HepG2 (cell line): ENCODE measurements around the gene GNG7. TPM values are rescaled to one million over a fixed set of nuclear protein-coding genes. Genes with fewer than 3 reads are reported as not detected.
A peak's percentile ranks its signal among the peaks of the same experiment; 100 is the strongest.

Experiments
- DR1 ChIP-seq: sonication (generic); formaldehyde crosslinking; IDR thresholded peaks from 2 replicates; pipeline ENCODE4 v1.8.0; 2021; ENCODE audit warnings: mild to moderate bottlenecking, missing genetic modification reagents, inconsistent platforms
- MAF1 ChIP-seq: sonication (generic); formaldehyde crosslinking; IDR thresholded peaks from 2 replicates; pipeline ENCODE4 v1.5.0; 2020; ENCODE audit warnings: missing genetic modification reagents, borderline replicate concordance
- MXD4 ChIP-seq: IDR thresholded peaks from 2 replicates; pipeline ENCODE4 v1.6.1; 2016; ENCODE audit warnings: mild to moderate bottlenecking, missing biosample characterization, missing genetic modification reagents
- PAX8 ChIP-seq: sonication (generic); formaldehyde crosslinking; IDR thresholded peaks from 2 replicates; pipeline ENCODE4 v1.8.0; 2022; ENCODE audit warnings: mild to moderate bottlenecking, missing genetic modification reagents, borderline replicate concordance
- PCBP1 ChIP-seq: fragments of 200-400 bp; formaldehyde crosslinking; IDR thresholded peaks from 2 replicates; pipeline ENCODE4 v1.6.1; 2017; ENCODE audit warnings: mild to moderate bottlenecking, low read depth, low read length, borderline replicate concordance
- SAP130 ChIP-seq: IDR thresholded peaks from 2 replicates; pipeline ENCODE4 v1.6.1; 2016; ENCODE audit warnings: low read depth
- STAT5B ChIP-seq: sonication (generic); formaldehyde crosslinking; IDR thresholded peaks from 2 replicates; pipeline ENCODE4 v1.4.0; 2020; ENCODE audit warnings: missing genetic modification reagents
- TP53 ChIP-seq: sonication (generic); formaldehyde crosslinking; conservative IDR thresholded peaks from 2 replicates; pipeline ENCODE4 v1.4.0; 2020; ENCODE audit warnings: missing genetic modification reagents
- ZFP41 ChIP-seq: sonication (generic); formaldehyde crosslinking; IDR thresholded peaks from 2 replicates; pipeline ENCODE4 v1.4.0; 2020; ENCODE audit warnings: mild to moderate bottlenecking, missing genetic modification reagents, borderline replicate concordance
- ZKSCAN8 ChIP-seq: IDR thresholded peaks from 2 replicates; pipeline ENCODE4 v1.6.1; 2016; ENCODE audit warnings: borderline replicate concordance, missing genetic modification reagents, missing compliant biosample characterization
- ZNF468 ChIP-seq: sonication (generic); formaldehyde crosslinking; IDR thresholded peaks from 2 replicates; pipeline ENCODE4 v1.8.0; 2022; ENCODE audit warnings: mild to moderate bottlenecking, moderate library complexity, missing genetic modification reagents
- ZNF792 ChIP-seq: IDR thresholded peaks from 2 replicates; pipeline ENCODE4 v1.6.1; 2016
- polyA plus RNA-seq, 8 experiments: library from polyadenylated mRNA; depleted of rRNA in 3 of 8; stranded (reverse) in 7 of 8; unstranded in 1 of 8; fragments of >200 nt; fragmentation: Illumina TruSeq in 4 of 8; extraction: Trizol in 4 of 8; gene quantifications; 2 replicates each; pipeline versions ENCODE4 v1.2.1 to v1.2.3, GENCODE V29; 2011 to 2016; ENCODE audit warnings: low read depth in 4 of 8, missing spikeins in 1 of 8, mixed read lengths in 1 of 8; ENCODE audit not compliant: insufficient read depth in 1 of 8
- total RNA-seq, 5 experiments: library from RNA; depleted of rRNA; stranded (reverse); fragments of >200 nt; fragmentation: Illumina TruSeq; extraction: Trizol; gene quantifications; 2 replicates each; pipeline ENCODE4 v1.2.3, GENCODE V29; 2016; ENCODE audit warnings: low read depth in 1 of 5
- TF ChIP-seq, protein P1 (sequence below): sonication (generic); formaldehyde crosslinking; IDR thresholded peaks from 2 replicates; pipeline ENCODE4 v1.9.0; 2022; ENCODE audit warnings: missing genetic modification reagents, mild to moderate bottlenecking, borderline replicate concordance
- TF ChIP-seq, protein P2 (sequence below): fragments of 450-650 bp; IDR thresholded peaks from 2 replicates; pipeline ENCODE4 v1.6.1; 2016
- TF ChIP-seq, protein P3 (sequence below): sonication (generic); formaldehyde crosslinking; IDR thresholded peaks from 2 replicates; pipeline ENCODE4 v1.4.0; 2020; ENCODE audit warnings: missing genetic modification reagents
- TF ChIP-seq, protein P4 (sequence below): sonication (generic); formaldehyde crosslinking; IDR thresholded peaks from 2 replicates; pipeline ENCODE4 v1.4.0; 2020; ENCODE audit warnings: mild to moderate bottlenecking, missing genetic modification reagents
- TF ChIP-seq, protein P5 (sequence below): sonication (generic); formaldehyde crosslinking; IDR thresholded peaks from 2 replicates; pipeline ENCODE4 v1.4.0; 2020; ENCODE audit warnings: missing genetic modification reagents, borderline replicate concordance
- TF ChIP-seq, protein P6 (sequence below): sonication (generic); formaldehyde crosslinking; IDR thresholded peaks from 2 replicates; pipeline ENCODE4 v1.5.0; 2020; ENCODE audit warnings: mild to moderate bottlenecking, missing genetic modification reagents

GNG7 gene
- total and polyA plus RNA-seq, 2 of the 13 experiments (the other 11 are each of a cell fraction or from before 2014, with no cell fraction given): 1.4 to 3.3 TPM

DNA sequence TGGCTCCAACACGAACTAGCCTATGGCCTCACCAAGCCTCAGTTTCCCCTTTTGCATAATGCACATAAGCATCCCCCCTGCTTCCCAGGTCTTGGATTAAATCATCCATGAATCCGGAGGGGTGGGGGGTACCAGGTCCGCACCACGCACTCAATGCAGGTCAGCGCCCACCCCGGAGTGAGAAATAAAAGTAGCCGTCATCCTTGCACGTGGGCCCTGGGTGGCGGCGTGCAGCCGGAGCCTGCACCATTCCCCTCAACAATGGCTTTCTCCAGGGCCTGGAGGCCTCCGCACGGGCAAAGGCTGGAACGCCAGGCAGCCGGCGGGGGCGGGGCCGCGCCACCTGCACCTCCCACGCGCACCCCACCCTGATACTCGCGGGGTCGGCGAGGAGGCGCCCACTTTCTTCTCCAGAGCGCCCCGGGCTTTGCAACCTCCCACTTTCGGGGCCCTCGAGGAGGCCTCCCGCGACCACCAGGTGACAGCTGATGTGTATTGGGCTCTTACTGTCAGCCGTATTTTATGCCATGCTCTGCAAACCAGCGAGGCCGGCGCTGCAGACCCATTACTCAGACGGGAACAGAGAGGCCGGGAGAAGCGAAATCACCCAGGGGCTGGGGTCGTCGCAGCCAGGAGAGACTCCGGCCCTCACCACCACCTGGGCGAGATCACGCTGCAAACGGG, 227.3 kb downstream of the GNG7 start (continued):
- TF ChIP-seq, protein P1, sequence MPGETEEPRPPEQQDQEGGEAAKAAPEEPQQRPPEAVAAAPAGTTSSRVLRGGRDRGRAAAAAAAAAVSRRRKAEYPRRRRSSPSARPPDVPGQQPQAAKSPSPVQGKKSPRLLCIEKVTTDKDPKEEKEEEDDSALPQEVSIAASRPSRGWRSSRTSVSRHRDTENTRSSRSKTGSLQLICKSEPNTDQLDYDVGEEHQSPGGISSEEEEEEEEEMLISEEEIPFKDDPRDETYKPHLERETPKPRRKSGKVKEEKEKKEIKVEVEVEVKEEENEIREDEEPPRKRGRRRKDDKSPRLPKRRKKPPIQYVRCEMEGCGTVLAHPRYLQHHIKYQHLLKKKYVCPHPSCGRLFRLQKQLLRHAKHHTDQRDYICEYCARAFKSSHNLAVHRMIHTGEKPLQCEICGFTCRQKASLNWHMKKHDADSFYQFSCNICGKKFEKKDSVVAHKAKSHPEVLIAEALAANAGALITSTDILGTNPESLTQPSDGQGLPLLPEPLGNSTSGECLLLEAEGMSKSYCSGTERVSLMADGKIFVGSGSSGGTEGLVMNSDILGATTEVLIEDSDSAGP: 0 out of 2 replicates have a peak, but pooled peaks have one; percentile 30
- TF ChIP-seq, protein P2, sequence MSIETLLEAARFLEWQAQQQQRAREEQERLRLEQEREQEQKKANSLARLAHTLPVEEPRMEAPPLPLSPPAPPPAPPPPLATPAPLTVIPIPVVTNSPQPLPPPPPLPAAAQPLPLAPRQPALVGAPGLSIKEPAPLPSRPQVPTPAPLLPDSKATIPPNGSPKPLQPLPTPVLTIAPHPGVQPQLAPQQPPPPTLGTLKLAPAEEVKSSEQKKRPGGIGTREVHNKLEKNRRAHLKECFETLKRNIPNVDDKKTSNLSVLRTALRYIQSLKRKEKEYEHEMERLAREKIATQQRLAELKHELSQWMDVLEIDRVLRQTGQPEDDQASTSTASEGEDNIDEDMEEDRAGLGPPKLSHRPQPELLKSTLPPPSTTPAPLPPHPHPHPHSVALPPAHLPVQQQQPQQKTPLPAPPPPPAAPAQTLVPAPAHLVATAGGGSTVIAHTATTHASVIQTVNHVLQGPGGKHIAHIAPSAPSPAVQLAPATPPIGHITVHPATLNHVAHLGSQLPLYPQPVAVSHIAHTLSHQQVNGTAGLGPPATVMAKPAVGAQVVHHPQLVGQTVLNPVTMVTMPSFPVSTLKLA: 0 out of 2 replicates have a peak, but pooled peaks have one; percentile 10
- TF ChIP-seq MAF1: 0 out of 2 replicates have a peak, but pooled peaks have one; percentile 57
- TF ChIP-seq, protein P3, sequence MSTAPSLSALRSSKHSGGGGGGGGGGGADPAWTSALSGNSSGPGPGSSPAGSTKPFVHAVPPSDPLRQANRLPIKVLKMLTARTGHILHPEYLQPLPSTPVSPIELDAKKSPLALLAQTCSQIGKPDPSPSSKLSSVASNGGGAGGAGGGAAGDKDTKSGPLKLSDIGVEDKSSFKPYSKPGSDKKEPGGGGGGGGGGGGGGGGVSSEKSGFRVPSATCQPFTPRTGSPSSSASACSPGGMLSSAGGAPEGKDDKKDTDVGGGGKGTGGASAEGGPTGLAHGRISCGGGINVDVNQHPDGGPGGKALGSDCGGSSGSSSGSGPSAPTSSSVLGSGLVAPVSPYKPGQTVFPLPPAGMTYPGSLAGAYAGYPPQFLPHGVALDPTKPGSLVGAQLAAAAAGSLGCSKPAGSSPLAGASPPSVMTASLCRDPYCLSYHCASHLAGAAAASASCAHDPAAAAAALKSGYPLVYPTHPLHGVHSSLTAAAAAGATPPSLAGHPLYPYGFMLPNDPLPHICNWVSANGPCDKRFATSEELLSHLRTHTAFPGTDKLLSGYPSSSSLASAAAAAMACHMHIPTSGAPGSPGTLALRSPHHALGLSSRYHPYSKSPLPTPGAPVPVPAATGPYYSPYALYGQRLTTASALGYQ: no peak
- TF ChIP-seq, protein P4, sequence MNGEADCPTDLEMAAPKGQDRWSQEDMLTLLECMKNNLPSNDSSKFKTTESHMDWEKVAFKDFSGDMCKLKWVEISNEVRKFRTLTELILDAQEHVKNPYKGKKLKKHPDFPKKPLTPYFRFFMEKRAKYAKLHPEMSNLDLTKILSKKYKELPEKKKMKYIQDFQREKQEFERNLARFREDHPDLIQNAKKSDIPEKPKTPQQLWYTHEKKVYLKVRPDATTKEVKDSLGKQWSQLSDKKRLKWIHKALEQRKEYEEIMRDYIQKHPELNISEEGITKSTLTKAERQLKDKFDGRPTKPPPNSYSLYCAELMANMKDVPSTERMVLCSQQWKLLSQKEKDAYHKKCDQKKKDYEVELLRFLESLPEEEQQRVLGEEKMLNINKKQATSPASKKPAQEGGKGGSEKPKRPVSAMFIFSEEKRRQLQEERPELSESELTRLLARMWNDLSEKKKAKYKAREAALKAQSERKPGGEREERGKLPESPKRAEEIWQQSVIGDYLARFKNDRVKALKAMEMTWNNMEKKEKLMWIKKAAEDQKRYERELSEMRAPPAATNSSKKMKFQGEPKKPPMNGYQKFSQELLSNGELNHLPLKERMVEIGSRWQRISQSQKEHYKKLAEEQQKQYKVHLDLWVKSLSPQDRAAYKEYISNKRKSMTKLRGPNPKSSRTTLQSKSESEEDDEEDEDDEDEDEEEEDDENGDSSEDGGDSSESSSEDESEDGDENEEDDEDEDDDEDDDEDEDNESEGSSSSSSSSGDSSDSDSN (CRISPR knock-in tag): peak; percentile 11; the same call in 1 of the 2 replicates
- TF ChIP-seq STAT5B (CRISPR knock-in tag): no peak
- TF ChIP-seq, protein P5, sequence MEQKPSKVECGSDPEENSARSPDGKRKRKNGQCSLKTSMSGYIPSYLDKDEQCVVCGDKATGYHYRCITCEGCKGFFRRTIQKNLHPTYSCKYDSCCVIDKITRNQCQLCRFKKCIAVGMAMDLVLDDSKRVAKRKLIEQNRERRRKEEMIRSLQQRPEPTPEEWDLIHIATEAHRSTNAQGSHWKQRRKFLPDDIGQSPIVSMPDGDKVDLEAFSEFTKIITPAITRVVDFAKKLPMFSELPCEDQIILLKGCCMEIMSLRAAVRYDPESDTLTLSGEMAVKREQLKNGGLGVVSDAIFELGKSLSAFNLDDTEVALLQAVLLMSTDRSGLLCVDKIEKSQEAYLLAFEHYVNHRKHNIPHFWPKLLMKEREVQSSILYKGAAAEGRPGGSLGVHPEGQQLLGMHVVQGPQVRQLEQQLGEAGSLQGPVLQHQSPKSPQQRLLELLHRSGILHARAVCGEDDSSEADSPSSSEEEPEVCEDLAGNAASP (CRISPR knock-in tag): no peak
- TF ChIP-seq ZNF792: no peak
- TF ChIP-seq MXD4 (CRISPR knock-in tag): 0 out of 2 replicates have a peak, but pooled peaks have one; percentile 18
- TF ChIP-seq, protein P6, sequence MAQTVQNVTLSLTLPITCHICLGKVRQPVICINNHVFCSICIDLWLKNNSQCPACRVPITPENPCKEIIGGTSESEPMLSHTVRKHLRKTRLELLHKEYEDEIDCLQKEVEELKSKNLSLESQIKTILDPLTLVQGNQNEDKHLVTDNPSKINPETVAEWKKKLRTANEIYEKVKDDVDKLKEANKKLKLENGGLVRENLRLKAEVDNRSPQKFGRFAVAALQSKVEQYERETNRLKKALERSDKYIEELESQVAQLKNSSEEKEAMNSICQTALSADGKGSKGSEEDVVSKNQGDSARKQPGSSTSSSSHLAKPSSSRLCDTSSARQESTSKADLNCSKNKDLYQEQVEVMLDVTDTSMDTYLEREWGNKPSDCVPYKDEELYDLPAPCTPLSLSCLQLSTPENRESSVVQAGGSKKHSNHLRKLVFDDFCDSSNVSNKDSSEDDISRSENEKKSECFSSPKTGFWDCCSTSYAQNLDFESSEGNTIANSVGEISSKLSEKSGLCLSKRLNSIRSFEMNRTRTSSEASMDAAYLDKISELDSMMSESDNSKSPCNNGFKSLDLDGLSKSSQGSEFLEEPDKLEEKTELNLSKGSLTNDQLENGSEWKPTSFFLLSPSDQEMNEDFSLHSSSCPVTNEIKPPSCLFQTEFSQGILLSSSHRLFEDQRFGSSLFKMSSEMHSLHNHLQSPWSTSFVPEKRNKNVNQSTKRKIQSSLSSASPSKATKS: no peak
- TF ChIP-seq ZKSCAN8 (CRISPR knock-in tag): no peak
- TF ChIP-seq PCBP1: peak; percentile 82; the same call in 1 of the 2 replicates
- no peak for TF ChIP-seq DR1 (CRISPR knock-in tag)
- TF ChIP-seq ZFP41: no peak; the same call in 1 of the 2 replicates
- TF ChIP-seq TP53 (CRISPR knock-in tag): no peak
- TF ChIP-seq ZNF468 (CRISPR knock-in tag): no peak
- no peak for TF ChIP-seq SAP130 (CRISPR knock-in tag)
- no peak for TF ChIP-seq PAX8 (CRISPR knock-in tag)
